ENCODE results near the gene COX6B2.
A peak's percentile ranks its signal among the peaks of the same experiment; 100 is the strongest.

Gene COX6B2

GRCh38 chr19:55383279-55384130, 29.0 kb upstream of the COX6B2 start:
- peak; percentile 75 for DNase-seq

- no peak for DNase-seq
These were observed 28.1 kb upstream of the COX6B2 start for GRCh38 chr19:55382522-55383054.

GRCh38 chr19:55382013-55382412, 27.5 kb upstream of the COX6B2 start:
- DNase-seq: no peak

- no peak for DNase-seq
These were observed 24.7 kb upstream of the COX6B2 start for GRCh38 chr19:55379174-55379573.

DNA sequence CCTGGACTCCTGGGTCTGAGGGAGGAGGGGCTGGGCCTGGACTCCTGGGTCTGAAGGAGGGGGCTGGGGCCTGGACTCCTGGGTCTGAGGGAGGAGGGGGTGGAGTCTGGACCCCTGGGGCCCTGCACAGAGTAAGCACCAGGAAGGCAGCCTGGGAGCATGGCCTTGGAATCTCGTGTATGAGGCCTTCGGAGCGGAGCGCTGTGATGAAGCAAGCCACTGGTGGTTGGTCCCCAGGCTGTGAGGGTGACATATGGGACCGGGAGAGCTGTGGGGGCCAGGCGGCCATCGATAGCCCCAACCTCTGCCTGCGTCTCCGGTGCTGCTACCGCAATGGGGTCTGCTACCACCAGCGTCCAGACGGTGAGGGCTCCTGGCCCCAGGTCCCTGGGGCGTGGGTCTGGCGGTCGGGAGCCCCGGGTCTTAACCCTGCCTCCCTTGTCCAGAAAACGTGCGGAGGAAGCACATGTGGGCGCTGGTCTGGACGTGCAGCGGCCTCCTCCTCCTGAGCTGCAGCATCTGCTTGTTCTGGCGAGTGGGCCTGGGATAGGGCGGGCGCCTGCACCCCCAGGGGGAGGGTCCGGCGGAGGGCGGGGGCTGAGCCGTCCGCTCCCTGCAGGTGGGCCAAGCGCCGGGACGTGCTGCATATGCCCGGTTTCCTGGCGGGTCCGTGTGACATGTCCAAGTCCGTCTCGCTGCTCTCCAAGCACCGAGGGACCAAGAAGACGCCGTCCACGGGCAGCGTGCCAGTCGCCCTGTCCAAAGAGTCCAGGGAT, 23.0 kb upstream of the COX6B2 start:
- no peak for DNase-seq

GRCh38 chr19:55376241-55376933, 21.9 kb upstream of the COX6B2 start, which contains the start of gene TMEM190:
Gene TMEM190, plus strand, starts transcription at chr19:55376826. Its CDS starts 28 bp downstream, at chr19:55376854.
- peak; percentile 23 for DNase-seq

DNA sequence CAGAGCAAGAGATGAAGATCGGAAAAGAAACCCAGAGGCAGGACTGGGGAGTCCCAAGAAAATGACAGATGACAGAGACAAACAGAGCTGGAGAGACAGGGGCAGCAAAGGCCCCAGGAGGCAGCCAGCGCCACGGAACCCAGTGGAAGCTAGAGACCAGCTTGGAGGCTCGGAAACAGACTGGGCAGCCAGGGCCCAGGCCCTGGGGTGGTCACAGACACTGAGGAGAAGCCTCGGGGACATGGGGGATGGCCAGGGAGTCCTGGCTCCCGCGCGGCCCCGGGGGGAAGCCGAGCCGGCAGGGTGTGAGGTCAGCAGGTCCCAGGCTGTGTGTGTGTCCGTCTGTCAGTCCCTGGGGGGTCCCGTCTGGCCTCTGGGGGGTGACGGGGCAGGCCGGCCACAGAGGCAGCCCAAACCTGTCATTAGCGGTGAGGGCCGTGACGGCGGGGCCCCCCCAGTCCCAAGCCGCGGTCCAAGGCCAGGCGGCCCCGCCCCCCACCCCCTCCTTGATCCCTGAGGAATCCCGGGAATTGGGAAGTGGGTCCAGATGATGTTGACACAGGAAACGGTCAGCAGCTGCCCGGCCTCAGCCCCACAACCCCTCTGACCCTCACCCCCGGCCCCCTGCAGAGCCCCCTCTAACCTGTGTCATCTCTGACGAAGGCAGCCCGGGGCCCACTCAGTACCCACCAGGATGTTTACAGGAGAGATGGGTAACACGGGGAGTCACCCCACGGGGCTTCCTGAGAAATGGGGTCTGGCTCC, 19.7 kb upstream of the COX6B2 start:
- DNase-seq: no peak

DNA sequence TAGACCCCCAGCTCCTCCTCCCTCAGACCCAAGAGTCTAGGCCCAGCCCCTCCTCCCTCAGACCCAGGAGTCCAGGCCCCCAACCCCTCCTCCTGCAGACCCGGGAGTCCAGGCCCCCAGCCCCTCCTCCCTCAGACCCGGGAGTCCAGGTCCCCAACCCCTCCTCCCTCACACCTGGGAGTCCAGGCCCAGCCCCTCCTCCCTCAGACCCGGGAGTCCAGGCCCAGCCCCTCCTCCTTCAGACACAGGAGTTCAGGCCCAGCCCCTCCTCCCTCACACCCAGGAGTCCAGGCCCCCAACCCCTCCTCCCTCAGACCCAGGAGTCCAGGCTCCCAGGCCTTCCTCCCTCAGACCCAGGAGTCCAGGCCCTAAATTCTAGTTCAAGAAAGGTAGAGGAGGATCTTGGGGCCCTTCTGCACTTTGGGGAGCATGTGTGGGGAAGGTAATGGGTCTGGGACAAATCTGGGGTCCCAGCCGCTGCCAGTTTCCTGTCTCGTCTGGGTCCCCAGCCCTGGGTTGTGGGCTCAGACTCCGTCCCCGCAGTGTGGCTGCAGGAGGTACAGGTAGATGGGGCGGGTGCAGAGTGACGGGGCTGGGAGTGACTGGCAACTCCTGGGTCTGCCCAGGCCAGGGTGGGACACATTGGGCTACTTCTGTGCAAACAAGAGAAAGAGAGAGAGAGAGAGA, 18.9 kb upstream of the COX6B2 start:
- no peak for DNase-seq

DNA sequence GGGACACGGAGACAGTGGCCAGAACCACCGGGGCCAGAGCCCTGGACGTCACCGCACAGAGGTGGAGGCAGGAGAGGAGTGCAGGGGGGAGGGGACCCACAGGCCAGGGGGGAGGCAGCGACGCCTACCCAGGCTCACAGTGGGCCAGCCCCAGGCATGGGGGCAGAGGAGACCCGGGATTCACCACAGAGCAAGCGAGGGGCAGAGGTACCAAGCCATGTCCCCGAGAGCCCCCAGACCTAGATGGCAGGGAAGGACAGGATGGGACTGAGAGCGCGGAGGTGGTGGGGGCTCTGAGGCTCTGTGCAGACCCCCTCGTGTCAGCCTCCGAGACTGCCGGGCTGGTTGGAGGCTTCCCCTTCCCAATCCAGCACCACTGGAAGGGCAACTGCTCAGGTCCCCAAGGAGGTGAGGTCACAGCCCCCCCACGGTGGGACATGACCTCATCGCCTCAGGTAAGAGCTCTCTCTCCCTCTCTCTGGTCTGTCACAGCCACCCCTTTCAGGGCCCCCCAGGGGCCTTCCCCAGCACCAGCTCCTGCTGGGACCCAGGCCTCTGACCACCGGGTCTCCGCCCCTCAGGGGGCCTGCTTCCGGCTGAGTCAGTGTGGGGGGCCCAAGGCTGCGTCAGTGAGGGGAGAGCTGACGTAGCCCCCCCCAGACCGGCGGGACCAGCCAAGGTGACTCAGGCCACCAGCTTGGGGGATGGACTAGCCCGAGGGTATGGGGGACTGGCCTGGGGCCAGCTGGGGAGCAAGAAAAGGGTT, 18.0 kb upstream of the COX6B2 start:
- no peak for DNase-seq

DNA sequence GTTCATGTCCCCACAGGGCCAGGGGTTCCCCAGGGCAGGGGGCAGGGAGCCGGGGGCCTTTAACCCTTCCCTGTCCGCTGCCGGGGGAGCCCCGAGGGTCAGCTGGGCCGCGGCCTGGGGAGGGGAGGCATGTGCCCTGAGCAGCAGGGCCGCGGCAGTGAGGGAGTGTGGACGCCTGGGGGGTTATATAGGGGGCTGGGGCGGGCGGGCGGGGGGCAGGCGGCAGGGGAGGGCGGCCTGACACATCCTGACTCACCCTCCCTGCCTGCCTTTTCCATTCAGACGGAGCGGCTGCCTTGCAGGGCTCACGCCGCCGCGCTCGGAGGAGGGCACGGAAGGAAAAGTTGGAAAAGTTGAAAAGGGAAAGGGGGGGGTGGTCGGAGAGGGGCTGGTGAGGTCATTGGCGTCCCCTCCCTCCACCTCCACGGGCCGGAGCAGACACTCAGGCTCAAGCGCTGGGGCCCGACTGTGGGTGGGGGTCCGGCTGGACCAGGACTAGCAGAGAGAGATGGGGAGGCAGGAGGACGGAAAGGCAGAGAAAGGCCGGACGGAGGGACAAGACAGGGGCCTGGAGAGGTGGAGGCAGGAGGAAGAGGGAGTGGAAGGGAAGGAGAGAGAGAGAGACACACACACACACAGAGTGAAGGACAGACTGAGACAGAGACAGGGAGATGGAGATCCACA, 15.9 kb upstream of the COX6B2 start, which contains the start of gene IL11:
Gene IL11, minus strand, starts transcription at position 159 of the 684 bp plus-strand sequence. Its CDS starts 153 bp downstream, at position 6.
- DNase-seq: no peak

DNA sequence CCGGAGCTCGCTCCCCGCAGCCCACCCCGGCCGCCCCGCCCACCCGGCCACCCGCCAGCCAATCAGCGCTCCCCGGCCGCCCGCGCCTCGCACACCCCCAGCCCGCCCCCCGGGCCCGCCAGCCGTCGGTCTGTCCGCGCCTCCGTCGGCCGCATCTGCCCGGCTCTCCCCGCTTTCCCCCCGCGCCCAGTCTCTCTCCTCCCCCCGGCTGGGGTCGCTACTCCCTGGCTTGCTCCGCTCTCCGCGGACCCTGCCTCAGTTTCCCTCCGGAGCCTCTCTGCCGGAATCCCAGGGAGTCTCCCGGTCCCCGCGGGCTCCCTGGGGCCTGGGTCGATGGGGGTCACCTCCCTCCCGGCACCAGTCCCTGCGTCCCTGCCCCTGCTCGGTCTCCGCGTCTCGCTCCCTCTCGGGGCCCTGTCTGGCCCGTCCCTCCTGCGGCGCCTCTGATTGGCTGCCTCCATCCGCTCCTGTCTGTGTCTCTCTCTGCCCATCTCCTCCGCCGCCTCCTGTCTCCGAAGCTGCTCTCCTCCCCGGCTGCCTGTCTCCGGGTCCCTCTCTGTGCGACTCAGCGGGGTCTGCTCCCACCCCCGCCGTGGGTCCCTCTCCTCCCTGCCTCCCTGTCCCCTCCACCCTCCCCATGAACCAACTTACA, 15.3 kb upstream of the COX6B2 start:
- no peak for DNase-seq

- peak; percentile 47 for DNase-seq
These were observed 14.4 kb upstream of the COX6B2 start for GRCh38 chr19:55368701-55369563.

- no peak for DNase-seq
These were observed 13.6 kb upstream of the COX6B2 start for GRCh38 chr19:55368106-55368505.

DNA sequence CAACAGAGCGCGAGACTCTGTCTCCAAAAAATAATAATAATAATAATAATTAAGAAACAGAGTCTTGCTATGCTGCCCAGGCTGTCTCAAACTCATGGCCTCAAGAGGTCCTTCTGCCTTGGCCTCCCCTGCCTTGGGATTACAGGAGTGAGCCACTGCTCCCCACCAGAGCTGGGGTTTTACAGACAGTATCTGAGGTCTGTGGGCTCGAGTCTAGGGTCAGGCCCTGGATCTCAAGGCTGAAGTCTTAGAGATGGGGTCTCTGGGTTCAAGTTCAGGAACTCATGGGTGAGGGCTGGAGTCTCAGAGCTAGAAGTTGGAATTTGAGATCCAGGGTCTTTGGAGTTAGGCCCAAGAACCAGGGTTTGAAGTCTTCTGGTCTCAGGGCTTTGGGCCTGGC, 12.3 kb upstream of the COX6B2 start:
- no peak for DNase-seq

GRCh38 chr19:55365964-55366363, 11.4 kb upstream of the COX6B2 start:
- no peak for DNase-seq

DNA sequence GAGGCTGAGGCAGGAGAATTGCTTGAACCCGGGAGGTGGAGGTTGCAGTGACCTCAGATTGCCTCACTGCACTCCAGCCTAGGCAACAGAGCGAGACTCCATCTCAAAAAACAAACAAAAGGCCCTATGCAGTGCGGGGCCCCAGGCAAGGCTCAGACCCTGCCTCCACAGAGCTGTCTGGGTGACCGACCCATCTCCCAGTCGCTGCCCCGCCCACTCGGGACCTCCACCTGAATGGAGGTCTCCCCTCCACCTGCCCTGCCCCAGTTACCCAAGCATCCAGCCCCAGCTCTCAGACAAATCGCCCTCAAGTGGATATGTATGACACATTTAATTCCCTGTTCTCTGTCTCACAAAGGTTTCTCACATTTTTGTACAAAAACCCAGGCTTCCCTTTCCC, 10.7 kb upstream of the COX6B2 start:
- DNase-seq: no peak

GRCh38 chr19:55362990-55363716, 8.6 kb upstream of the COX6B2 start, which contains the start of gene GARIN5B:
Gene GARIN5B, minus strand, starts transcription at chr19:55363260. Its CDS starts 194 bp downstream, at chr19:55363066.
- no peak for DNase-seq
